GM19328 (cell line): ENCODE measurements around the gene GMPR2.

ENCODE experiments used
- ATAC-seq: cut with Tn5 transposase; IDR thresholded peaks from one replicate; pipeline ENCODE4 v1.9.1; 2021; ENCODE audit warnings: mild to moderate bottlenecking, moderate library complexity; ENCODE audit not compliant: unreplicated experiment

Gene GMPR2

GRCh38 chr14:24263848-24264247, 31.1 kb downstream of the GMPR2 start:
- no peak for ATAC-seq

- no peak for ATAC-seq
Measured at GRCh38 chr14:24264298-24264697, 31.6 kb downstream of the GMPR2 start.

- ATAC-seq: no peak
Measured at GRCh38 chr14:24266344-24267244, 33.9 kb downstream of the GMPR2 start.

- ATAC-seq: no peak
Measured at GRCh38 chr14:24267516-24267915, 34.8 kb downstream of the GMPR2 start.

- no peak for ATAC-seq
Measured at GRCh38 chr14:24268225-24268624, 35.5 kb downstream of the GMPR2 start.

- ATAC-seq: no peak
Measured at GRCh38 chr14:24269368-24269767, 36.6 kb downstream of the GMPR2 start.

GRCh38 chr14:24269910-24270536, 37.3 kb downstream of the GMPR2 start:
- ATAC-seq: no peak

GRCh38 chr14:24270537-24271133, 37.9 kb downstream of the GMPR2 start:
- no peak for ATAC-seq

GRCh38 chr14:24271134-24271833, 38.6 kb downstream of the GMPR2 start, which contains the start of gene RABGGTA:
RABGGTA (minus strand) TSS chr14:24271597; CDS start chr14:24271115, 482 bp downstream.
- ATAC-seq: peak; percentile 85

- no peak for ATAC-seq
Measured at GRCh38 chr14:24271834-24272263, 39.1 kb downstream of the GMPR2 start.

- no peak for ATAC-seq
Measured at GRCh38 chr14:24272467-24272866, 39.7 kb downstream of the GMPR2 start.

- no peak for ATAC-seq
Measured at GRCh38 chr14:24273422-24273998, 40.8 kb downstream of the GMPR2 start.

GRCh38 chr14:24274101-24274543, 41.4 kb downstream of the GMPR2 start:
- no peak for ATAC-seq

- no peak for ATAC-seq
Measured at GRCh38 chr14:24277071-24277470, 44.3 kb downstream of the GMPR2 start.

- no peak for ATAC-seq
Measured at GRCh38 chr14:24277606-24278321, 45.0 kb downstream of the GMPR2 start.

- ATAC-seq: no peak
Measured at GRCh38 chr14:24278424-24278823, 45.7 kb downstream of the GMPR2 start.

GRCh38 chr14:24279301-24280186, 46.8 kb downstream of the GMPR2 start:
- peak; percentile 52 for ATAC-seq

GRCh38 chr14:24280797-24281460, 48.2 kb downstream of the GMPR2 start:
- ATAC-seq: no peak
